Keratinocyte (primary cell): ENCODE results near the gene GOLGA6A.

Source experiments
- EZH2 ChIP-seq: IDR thresholded peaks from one replicate; pipeline ENCODE4 v1.6.1; 2012; ENCODE audit warnings: inconsistent platforms, mild to moderate bottlenecking, low read length, moderate library complexity
- TF ChIP-seq, protein P1 (sequence below), 3 experiments: IDR thresholded peaks in 1 of 3; conservative IDR thresholded peaks in 1 of 3; optimal IDR thresholded peaks in 1 of 3; 2 replicates in 2 of 3; 3 replicates in 1 of 3; pipeline versions ENCODE3 to v1.5.1; 2011; ENCODE audit warnings: low read length in 3 of 3, mild to moderate bottlenecking in 3 of 3, moderate library complexity in 2 of 3, control low read depth in 1 of 3, inconsistent platforms in 1 of 3; ENCODE audit not compliant: insufficient read depth in 2 of 3; ENCODE audit errors: extremely low read depth in 1 of 3

DNA sequence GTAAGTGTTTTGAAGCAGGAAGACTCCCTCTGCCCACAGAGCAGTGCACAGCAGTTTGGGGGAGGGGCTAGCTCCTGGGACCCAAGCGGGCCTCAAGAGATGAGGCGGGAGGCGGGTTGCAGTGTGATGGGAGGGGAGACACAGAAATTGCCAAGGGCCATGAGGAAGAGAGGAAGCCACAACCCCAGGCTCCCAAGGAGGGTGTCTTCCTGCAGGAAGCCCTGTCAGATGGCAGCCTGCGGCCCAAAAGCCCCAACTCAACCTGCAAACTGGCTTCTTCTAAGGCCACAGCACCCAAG is 40.7 kb upstream of the GOLGA6A start:
- TF ChIP-seq, protein P1, sequence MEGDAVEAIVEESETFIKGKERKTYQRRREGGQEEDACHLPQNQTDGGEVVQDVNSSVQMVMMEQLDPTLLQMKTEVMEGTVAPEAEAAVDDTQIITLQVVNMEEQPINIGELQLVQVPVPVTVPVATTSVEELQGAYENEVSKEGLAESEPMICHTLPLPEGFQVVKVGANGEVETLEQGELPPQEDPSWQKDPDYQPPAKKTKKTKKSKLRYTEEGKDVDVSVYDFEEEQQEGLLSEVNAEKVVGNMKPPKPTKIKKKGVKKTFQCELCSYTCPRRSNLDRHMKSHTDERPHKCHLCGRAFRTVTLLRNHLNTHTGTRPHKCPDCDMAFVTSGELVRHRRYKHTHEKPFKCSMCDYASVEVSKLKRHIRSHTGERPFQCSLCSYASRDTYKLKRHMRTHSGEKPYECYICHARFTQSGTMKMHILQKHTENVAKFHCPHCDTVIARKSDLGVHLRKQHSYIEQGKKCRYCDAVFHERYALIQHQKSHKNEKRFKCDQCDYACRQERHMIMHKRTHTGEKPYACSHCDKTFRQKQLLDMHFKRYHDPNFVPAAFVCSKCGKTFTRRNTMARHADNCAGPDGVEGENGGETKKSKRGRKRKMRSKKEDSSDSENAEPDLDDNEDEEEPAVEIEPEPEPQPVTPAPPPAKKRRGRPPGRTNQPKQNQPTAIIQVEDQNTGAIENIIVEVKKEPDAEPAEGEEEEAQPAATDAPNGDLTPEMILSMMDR (optimal IDR thresholded peaks at IDR 0.05 in 1 of 3, IDR thresholded peaks at IDR 0.05 in 1 of 3, conservative IDR thresholded peaks at IDR 0.05 in 1 of 3; ENCODE audit: extremely low read depth in 1 of 3, insufficient read depth in 2 of 3, low read length in 3 of 3), result no peak
- TF ChIP-seq EZH2, result no peak
